HG02610 (cell line): ENCODE data around the gene ATE1.

ENCODE experiments used
- ATAC-seq: cut with Tn5 transposase; IDR thresholded peaks from one replicate; pipeline ENCODE4 v1.9.1; 2021; ENCODE audit warnings: mild to moderate bottlenecking, moderate library complexity; ENCODE audit not compliant: unreplicated experiment

Gene ATE1

DNA sequence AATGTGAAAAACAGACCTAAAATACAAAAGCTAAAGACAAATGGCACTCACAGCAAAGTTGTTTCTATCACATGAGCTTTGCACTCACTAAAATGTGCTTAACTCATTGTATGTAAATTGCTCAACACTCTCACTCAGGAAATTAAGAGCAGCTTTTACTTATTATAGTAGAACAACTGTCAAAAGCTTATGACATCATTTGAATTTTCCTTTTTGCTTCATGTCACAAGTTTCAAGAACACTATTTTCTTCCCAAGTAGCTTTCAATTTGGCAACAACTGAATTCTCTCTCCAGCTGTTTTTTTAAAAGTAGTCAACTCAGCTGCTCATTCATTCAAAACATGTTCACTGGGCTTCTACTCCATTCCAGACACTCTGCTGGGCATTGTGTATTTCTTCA lies 46.9 kb downstream of the ATE1 start:
- no peak for ATAC-seq

- no peak for ATAC-seq
Measured at GRCh38 chr10:121879476-121879875, 48.4 kb downstream of the ATE1 start.

- no peak for ATAC-seq
Measured at GRCh38 chr10:121873236-121873635, 54.6 kb downstream of the ATE1 start.

- no peak for ATAC-seq
Measured at GRCh38 chr10:121870413-121870812, 57.4 kb downstream of the ATE1 start.

DNA sequence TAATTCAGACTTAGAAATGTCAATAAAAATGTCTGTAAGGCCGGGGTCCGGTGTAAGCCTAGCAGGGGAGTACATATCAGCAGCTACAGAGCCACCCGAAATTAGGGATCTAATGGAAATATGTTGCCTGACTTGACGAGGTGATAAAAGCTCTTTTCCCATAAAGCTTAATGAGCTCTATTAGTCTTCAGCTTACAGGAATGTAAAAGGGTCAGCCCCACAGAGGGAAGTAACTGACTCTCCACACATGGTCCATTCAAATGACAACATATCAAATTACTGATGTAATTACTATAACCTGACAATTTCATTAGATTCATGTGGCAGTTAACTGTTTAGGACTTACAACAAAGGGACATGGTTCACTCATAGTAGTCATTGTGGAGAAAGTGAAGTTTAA lies 62.3 kb downstream of the ATE1 start:
- no peak for ATAC-seq

GRCh38 chr10:121864653-121865052 lies 63.2 kb downstream of the ATE1 start:
- ATAC-seq = no peak

- ATAC-seq = no peak
Measured at GRCh38 chr10:121864168-121864567, 63.7 kb downstream of the ATE1 start.

DNA sequence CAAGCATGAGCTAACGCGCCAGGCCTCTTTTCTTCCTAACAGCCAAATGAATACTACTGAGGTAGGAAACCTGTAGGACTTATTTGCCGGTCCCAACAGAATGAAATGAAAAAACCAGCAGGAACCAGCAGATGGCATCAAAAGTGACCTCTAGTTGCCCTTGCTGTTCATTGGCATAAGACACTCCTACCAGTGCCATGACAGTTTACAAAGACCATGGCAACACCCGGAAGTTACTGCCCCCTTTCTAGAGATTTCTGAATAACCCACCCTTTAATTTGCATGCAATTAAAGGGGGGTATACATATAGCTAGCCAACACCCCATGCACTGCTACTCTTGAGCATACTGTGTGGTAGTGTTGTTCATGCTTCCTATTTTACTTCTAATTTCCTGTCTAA lies 65.2 kb downstream of the ATE1 start:
- no peak for ATAC-seq

- no peak for ATAC-seq
Measured at GRCh38 chr10:121862042-121862441, 65.8 kb downstream of the ATE1 start.

DNA sequence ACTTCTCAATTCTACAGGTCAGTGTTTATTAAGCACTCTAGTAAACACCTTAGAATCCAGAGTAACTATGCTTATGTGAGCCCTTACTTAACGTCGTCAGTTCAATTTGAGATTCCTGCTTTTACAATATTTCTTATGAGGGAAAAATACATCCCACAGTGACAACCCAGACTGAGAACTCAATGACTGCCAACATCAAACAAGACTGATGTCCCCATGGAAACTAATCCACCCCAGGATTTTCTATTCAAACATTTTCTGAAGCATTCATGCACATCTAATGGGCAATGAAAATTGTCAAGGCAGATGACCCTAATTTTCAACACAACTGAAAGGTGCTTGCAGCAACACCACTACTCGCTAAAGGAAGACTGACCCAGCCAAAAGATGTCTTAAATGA lies 67.0 kb downstream of the ATE1 start:
- no peak for ATAC-seq

- ATAC-seq = no peak
Measured at GRCh38 chr10:121854809-121855445, 72.9 kb downstream of the ATE1 start.

DNA sequence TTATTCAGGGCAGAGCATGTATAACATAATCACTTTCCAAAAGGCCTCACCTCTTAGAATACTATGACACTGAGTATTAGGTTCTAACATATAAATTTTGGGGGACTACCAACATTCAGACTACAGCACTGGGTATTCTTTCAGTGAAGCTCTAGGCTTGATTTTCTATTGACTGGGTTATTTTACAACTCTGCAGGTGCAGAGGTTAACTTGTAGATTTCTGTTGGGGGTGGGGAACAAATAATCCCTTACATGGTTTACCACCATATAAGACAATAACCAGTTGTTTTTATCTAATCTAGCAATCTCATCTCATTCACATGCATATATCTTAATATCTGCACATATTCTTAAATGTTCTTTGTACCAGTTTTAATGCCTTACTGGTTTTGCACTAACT lies 73.9 kb downstream of the ATE1 start:
- no peak for ATAC-seq

GRCh38 chr10:121851786-121852185 lies 76.0 kb downstream of the ATE1 start:
- ATAC-seq = no peak

DNA sequence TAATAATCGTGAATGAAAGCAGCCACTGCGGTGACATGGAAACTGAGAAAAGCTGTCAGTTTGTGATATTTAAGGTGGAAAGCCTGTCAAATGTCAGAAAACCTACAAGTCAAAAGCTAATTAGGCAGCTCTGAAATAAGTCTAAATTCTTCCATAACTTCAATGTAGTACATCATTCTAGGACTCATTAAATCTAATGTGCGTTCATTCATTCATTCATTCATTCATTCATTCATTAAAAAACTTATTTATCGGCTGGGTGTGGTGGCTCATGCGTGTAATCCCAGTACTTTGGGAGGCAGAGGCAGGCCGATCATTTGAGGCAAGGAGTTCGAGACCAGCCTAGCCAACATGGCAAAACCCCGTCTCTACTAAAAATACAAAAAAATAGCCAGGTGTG lies 79.7 kb downstream of the ATE1 start:
- ATAC-seq = no peak

DNA sequence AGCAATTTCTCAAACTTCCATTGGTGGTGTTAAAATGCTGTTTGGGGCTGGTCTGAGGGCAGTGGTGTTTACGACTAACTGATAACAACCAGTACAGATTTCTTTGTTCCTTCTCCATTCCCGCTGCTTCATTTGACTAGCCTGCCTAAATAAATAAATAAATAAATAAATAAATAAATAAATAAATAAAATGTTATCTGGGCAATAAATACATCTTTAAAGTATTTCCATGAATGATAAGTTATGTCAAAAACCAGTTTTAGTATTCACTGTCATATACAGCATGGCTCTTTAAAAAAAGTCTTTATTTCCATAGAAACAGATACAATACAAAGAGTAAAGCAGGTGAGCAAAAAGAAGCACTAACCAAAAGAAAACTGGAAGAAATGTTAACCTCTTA lies 81.3 kb downstream of the ATE1 start:
- ATAC-seq = no peak

- ATAC-seq = peak; percentile 73
Measured at GRCh38 chr10:121845044-121845784, 82.6 kb downstream of the ATE1 start.

GRCh38 chr10:121844537-121844936 lies 83.3 kb downstream of the ATE1 start:
- ATAC-seq = no peak

DNA sequence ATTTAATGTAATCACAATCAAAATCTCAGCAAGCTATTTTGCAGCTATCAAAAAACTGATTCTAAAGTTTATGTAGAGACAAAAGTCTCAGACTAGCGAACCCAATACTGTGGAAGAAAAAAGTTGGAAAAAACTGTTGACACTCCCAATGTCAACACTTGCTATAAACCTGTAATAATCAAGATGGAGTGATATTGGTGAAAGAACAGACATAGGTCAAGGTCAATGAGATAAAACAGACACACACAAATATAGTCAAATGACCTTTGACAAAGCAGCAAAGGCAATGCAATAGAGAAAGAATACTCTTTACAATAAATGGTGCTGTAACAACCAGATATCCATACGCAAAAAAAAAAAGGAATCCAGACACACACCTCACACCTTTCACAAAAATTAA lies 84.5 kb downstream of the ATE1 start:
- ATAC-seq = no peak

DNA sequence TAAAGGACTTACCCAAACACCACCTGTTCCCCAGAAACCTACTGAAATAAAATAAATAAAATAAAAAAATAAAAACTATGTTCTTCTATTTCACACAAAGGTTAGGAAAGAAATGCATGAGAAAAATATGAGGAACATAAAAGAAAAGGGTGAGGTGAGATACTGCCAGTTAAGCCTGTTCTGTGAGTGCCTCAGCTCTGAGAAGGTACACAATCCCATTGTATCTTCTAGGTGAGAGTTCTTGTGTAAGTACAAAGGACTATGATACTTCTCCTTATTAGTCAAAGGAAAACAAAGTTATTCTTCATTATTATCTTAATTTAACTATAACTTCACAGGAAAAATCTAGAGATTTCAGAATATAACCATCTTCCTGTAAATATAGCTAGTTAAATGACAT lies 86.0 kb downstream of the ATE1 start:
- no peak for ATAC-seq

DNA sequence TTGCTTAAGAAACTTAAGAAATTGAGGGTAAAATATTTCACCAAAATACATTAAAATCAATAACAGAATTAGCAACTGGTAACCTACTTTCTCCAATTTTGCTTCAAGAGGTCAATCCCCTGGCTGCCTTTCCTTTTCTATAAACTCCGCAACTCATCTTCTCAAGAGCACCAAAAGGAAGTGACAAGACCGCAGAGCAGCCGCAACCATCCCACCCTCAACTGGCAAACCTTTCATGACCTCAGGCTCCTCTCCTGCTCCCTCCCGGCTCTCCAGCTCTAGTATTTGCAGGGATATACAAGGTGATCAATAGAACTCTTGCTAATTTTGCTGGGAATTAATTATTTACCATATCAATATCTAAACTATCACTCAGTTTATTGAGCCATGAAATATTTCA lies 88.9 kb downstream of the ATE1 start:
- no peak for ATAC-seq

DNA sequence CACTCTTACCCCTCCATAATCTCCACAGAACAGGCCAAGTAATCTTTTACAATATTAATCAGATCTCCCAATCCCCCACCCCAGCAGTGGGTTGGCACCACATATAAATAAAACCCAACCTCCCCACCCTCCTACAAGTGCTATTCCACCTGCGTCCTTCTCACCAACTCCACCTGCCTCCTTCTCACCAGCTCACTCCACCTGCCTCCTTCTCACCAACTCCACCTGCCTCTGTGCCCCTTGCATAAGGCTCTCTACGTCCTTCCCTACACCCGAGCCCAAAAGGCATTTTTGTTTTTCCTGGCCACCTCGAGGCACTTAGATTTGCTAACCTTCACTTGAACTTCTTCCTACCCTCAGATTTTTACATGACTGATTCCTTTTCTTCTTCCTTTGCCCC lies 89.7 kb downstream of the ATE1 start:
- ATAC-seq = no peak

DNA sequence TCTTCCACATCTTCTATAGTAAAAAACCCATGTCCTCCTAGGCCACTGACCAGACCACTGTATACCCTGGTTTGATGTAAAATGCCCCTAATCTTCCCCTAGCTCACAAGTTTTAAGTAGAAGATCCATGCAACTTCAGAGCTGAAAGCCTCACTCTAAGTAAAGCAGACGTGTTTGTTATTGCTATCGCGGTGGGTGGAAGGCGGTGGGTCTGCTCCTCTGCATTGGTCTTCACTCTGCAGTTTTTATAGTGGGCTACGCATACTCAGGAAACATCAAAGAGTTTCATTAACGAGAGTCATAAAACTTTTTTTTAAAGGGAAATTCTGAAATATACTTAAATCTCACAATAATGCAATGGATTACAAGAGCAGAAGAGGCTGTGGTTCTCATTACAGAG lies 91.7 kb downstream of the ATE1 start:
- ATAC-seq = no peak

DNA sequence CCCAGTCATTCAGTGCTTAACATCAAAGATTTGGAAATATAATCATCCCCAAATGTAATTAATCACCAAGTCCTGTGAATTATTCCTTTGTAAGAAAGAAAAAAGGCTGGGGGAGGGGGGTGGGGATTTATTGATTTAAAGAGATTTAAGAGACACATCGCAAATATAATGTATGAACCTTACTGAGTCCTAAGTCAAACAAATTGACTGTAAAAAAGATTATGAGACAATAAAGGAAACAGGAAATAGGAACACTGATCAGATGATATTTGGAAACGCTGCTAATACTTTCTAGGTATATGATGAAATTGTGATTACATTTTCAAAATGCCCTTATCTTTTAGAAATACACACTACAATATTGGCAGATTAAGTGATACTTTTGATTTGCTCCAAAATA lies 92.5 kb downstream of the ATE1 start:
- ATAC-seq = no peak
